Vagina (tissue), 2 donors: Measurements from ENCODE around the gene RASGRP3. TPM values are rescaled to one million over a fixed set of nuclear protein-coding genes. Genes with fewer than 3 reads are reported as not detected.

ENCODE experiments used
- DNase-seq, 2 donors: peaks; one replicate each; pipeline ENCODE4 v3.0.0-alpha.2; 2017; ENCODE audit errors: extremely low spot score in 2 of 2
- H3K27ac ChIP-seq: fragments of 200-600 bp; sonication (generic); one replicate; pipeline ENCODE4 v1.5.1; 2019
- H3K27me3 ChIP-seq: fragments of 200-600 bp; sonication (generic); one replicate; pipeline ENCODE4 v1.5.1; 2019
- H3K36me3 ChIP-seq, 2 donors: fragments of 200-600 bp; sonication (generic); one replicate each; pipeline ENCODE4 v1.5.1; 2017 to 2019
- H3K4me1 ChIP-seq: fragments of 200-600 bp; sonication (generic); one replicate; pipeline ENCODE4 v1.5.1; 2019
- H3K4me3 ChIP-seq, 2 donors: fragments of 200-600 bp; sonication (generic); 1 replicate in 1 of 2; 2 replicates in 1 of 2; pipeline ENCODE4 v1.5.1; 2016 to 2019
- H3K9me3 ChIP-seq: fragments of 200-600 bp; sonication (generic); one replicate; pipeline ENCODE4 v1.5.1; 2019
- POLR2A ChIP-seq, 2 donors: fragments of 450-650 bp; IDR thresholded peaks; one replicate each; pipeline ENCODE4 v1.6.1; 2017; ENCODE audit warnings: antibody characterized with exemption in 2 of 2, mild to moderate bottlenecking in 2 of 2, moderate library complexity in 2 of 2
- POLR2AphosphoS5 ChIP-seq, 2 donors: sonication (generic); formaldehyde crosslinking; IDR thresholded peaks; one replicate each; pipeline ENCODE4 v1.9.0; 2017; ENCODE audit warnings: antibody characterized with exemption in 2 of 2, mild to moderate bottlenecking in 2 of 2, low read depth in 1 of 2; ENCODE audit not compliant: insufficient read depth in 1 of 2
- intact Hi-C: fragments of 100-400 bp; cut with DNase I; formaldehyde crosslinking; loops from one replicate; pipeline ENCODE4 v1.15.1; 2023
- small RNA-seq: library from RNA; depleted of rRNA; stranded (forward); fragments of <200 nt; gene quantifications from one replicate; pipeline ENCODE3, GENCODE V24; 2016
- total RNA-seq: library from RNA; depleted of rRNA; stranded (reverse); fragments of >200 nt; gene quantifications from one replicate; pipeline ENCODE4 v1.2.3, GENCODE V29; 2016
- TF ChIP-seq, protein P1 (sequence below), 3 experiments: fragments of 450-650 bp in 2 of 3; fragments of 200-600 bp in 1 of 3; sonication (generic) in 1 of 3; IDR thresholded peaks; one replicate each; pipeline ENCODE4 v1.5.1; 2017 to 2019; ENCODE audit warnings: antibody characterized with exemption in 3 of 3, mild to moderate bottlenecking in 2 of 3, moderate library complexity in 2 of 3

Gene RASGRP3
- total RNA-seq, 1 donor from 2014 or later: 4.2 TPM

DNA sequence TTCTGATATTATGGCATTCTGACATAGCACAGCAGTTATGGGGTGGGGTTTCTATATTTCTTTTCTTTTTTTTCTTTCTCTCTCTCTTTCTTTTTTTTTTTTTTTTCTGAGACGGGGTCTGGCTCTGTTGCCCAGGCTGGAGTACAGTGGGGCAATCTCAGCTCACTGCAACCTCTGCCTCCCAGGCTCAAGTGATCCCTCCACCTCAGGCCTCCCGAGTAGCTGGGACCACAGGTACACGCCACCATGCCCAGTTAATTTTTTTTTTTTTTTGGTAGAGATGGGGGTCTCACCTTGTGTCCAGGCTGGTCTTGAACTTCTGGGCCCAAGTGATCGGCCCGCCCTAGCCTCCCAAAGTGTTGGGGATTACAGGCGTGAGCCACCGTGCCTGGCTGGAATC, 130.2 kb downstream of the RASGRP3 start:
- Histone ChIP-seq H3K27ac (no peak overlapping the region), H3K9me3 (no peaks in the 10 kb centered on the region), H3K36me3 (no peaks in the 10 kb centered on the region), H3K4me1 (no peaks in the 10 kb centered on the region), H3K27me3 (no peaks in the 10 kb centered on the region), H3K4me3 (no peak overlapping the region)
- TF ChIP-seq POLR2A (IDR thresholded peaks at IDR 0.05): no peak
- TF ChIP-seq, protein P1, sequence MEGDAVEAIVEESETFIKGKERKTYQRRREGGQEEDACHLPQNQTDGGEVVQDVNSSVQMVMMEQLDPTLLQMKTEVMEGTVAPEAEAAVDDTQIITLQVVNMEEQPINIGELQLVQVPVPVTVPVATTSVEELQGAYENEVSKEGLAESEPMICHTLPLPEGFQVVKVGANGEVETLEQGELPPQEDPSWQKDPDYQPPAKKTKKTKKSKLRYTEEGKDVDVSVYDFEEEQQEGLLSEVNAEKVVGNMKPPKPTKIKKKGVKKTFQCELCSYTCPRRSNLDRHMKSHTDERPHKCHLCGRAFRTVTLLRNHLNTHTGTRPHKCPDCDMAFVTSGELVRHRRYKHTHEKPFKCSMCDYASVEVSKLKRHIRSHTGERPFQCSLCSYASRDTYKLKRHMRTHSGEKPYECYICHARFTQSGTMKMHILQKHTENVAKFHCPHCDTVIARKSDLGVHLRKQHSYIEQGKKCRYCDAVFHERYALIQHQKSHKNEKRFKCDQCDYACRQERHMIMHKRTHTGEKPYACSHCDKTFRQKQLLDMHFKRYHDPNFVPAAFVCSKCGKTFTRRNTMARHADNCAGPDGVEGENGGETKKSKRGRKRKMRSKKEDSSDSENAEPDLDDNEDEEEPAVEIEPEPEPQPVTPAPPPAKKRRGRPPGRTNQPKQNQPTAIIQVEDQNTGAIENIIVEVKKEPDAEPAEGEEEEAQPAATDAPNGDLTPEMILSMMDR (IDR thresholded peaks at IDR 0.05): no peak
- no peak for TF ChIP-seq POLR2AphosphoS5 (IDR thresholded peaks at IDR 0.05; ENCODE audit: insufficient read depth in 1 of 2, low read depth in 1 of 2)
- intact Hi-C loops: no loop called here
- DNase-seq: no peak

DNA sequence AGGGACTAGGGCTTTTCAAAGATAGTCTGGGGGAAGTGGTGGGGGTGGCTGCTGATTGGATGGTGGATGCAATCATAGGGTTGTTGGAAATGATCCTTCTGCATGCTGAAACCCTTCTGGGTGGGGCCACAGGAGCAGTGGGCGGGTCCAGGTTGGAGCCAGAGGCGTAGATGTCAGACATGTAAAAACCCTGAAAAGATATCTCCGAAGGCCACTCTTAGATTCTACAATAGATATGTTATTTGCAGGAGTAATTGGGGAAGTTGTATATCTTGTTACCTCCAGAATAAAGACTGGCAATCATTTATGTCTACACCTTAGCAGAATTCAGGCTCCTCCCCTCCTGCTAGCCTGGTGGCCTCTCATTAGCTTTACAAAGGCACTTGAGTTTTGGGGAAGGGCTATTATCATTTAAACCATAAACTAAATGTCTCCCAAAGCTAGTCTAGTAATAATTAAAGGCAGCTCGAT, 130.8 kb downstream of the RASGRP3 start:
- TF ChIP-seq POLR2AphosphoS5 (IDR thresholded peaks at IDR 0.05; ENCODE audit: insufficient read depth in 1 of 2, low read depth in 1 of 2): no peak
- TF ChIP-seq POLR2A (IDR thresholded peaks at IDR 0.05): no peak
- TF ChIP-seq, protein P1 (IDR thresholded peaks at IDR 0.05): no peak
- no peaks in the 10 kb centered on the region for H3K36me3 ChIP-seq
- H3K27me3 ChIP-seq: no peaks in the 10 kb centered on the region
- no peak overlapping the region for H3K4me3 ChIP-seq
- no peaks in the 10 kb centered on the region for H3K9me3 ChIP-seq
- H3K27ac ChIP-seq: no peak overlapping the region
- DNase-seq: no peak
- intact Hi-C loops: no loop called here
- no peaks in the 10 kb centered on the region for H3K4me1 ChIP-seq

DNA sequence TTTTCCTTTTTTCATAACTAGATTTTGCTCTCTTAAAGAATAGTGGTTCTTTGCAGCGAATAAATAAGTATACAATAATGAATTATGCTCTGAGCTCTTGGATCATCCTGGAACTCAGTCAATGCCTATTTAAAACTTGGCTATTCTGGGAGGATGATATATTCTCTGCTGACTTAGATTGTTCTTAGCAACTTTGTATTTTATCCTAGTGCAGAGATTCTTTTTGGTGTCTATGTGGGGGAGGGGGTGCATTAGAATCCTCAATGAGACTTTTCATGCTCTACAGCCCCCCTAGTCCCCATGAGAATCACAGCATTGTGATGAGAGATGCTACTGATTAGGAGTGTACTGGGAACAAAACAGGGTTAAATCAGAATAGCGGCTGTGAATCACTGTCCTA, 131.5 kb downstream of the RASGRP3 start:
- Histone ChIP-seq H3K27ac (no peak overlapping the region), H3K4me1 (no peaks in the 10 kb centered on the region), H3K4me3 (no peak overlapping the region), H3K9me3 (no peaks in the 10 kb centered on the region), H3K36me3 (no peaks in the 10 kb centered on the region), H3K27me3 (no peaks in the 10 kb centered on the region)
- intact Hi-C loops: no loop called here
- TF ChIP-seq POLR2AphosphoS5 (IDR thresholded peaks at IDR 0.05; ENCODE audit: insufficient read depth in 1 of 2, low read depth in 1 of 2): no peak
- DNase-seq: no peak

DNA sequence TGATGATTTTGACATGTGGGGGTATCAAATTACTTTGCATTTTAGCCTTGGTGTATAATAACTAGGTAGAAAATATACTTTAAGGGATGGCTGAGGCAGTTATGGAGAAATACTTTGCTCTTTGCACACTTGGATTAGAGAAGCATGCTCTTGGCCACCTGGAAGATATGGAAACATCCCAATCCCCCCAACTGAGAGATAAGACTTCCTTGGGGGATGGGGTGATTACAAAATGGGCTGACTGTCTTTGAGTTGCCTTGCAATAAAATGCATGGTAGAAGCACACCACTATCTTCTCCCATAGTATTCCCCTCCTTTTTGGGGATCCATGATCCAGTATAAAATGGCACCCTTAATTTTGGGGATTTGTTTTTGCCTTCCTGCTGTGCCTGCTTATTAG, 137.7 kb downstream of the RASGRP3 start:
- H3K4me3 ChIP-seq: no peak overlapping the region
- DNase-seq: no peak
- H3K27ac ChIP-seq: no peak overlapping the region
- no peaks in the 10 kb centered on the region for H3K27me3 ChIP-seq
- H3K9me3 ChIP-seq: no peaks in the 10 kb centered on the region
- no peaks in the 10 kb centered on the region for H3K4me1 ChIP-seq
- no peak for TF ChIP-seq POLR2AphosphoS5 (IDR thresholded peaks at IDR 0.05; ENCODE audit: insufficient read depth in 1 of 2, low read depth in 1 of 2)
- TF ChIP-seq, protein P1 (IDR thresholded peaks at IDR 0.05): no peak
- TF ChIP-seq POLR2A (IDR thresholded peaks at IDR 0.05): no peak
- no peaks in the 10 kb centered on the region for H3K36me3 ChIP-seq
- intact Hi-C loops: no loop called here

Small RNAs within 50 kb of the gene (small RNA-seq; reads per million reads assigned to genes)
- gene ATP6V0E1P3: not detected

Other genes with a start within 250 kb of the RASGRP3 start
- 15.0 TPM for gene FAM98A, start 122.7 kb downstream of the RASGRP3 start, total RNA-seq